Activated gamma-delta T cell (primary cell): Measurements from ENCODE around the gene LCE2C.
"Not testable (repeated sequence)": the region's sequence is repeated elsewhere in the genome, so short reads cannot be mapped to it uniquely, and the experiment has no call there.

Experiments used
- DNase-seq: peaks from one replicate; lab custom pipeline; 2025; lab: John Stamatoyannopoulos, UW
- total RNA-seq, 2 donors: gene quantifications; one replicate each; lab custom pipeline; 2026; lab: John Stamatoyannopoulos, UW

The LCE2C gene
- 0 reads per million in 2 donors for total RNA-seq

- DNase-seq: not testable (repeated sequence)
Observed at GRCh38 chr1:152674983-152675382, at the start of gene LCE2C. TSS of gene LCE2C (plus strand) at chr1:152675279. CDS start at chr1:152676016, 737 bp downstream.

- DNase-seq: no peak
Observed at GRCh38 chr1:152626744-152627143, 48.3 kb upstream of the LCE2C start.

- DNase-seq: no peak
Observed at GRCh38 chr1:152630596-152630995, 44.5 kb upstream of the LCE2C start.

- no peak for DNase-seq
Observed at GRCh38 chr1:152640351-152640750, 34.7 kb upstream of the LCE2C start.

GRCh38 chr1:152643945-152644344 is 31.1 kb upstream of the LCE2C start:
- DNase-seq: no peak

DNA sequence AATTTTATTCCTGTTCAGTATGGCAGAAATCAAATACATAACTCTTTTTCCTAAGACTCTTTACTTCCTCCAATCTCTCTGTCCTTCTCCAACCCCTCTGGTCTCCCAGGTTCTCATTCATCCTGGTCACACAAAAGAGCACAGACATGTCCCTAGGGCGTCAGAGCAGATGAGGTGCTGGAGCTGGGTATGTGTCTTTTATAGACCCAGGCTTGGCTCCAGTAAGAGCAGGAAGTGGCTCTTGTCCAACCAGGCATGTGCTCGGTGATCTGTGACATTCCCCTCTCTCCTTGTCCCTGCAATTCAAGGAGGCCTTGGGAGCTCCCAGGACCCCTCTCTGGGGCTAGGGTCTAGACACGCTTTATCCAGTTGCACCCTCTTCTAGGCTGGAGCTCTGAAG is 29.9 kb upstream of the LCE2C start:
- DNase-seq: no peak

- no peak for DNase-seq
Observed at GRCh38 chr1:152646656-152647055, 28.4 kb upstream of the LCE2C start.

- no peak for DNase-seq
Observed at GRCh38 chr1:152654110-152654509, 21.0 kb upstream of the LCE2C start.

DNA sequence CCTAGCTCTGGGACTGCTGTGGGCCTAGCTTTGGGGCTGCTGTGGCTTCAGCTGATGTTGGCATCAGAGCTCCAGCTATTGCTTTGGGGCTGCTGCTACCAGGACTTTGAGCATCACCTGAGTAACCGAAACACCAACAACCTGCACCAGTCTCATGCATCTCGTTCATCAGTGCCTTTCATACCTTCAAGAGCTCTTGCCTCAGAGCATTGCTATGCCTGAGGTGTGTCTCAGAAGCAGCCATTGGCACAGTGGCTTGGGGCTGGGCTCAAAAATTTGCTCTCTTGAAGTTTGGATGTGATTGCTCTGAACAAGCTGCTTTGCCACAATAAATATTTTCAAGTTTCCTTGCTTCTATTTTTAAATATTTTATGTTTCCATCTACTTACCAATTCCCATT is 18.6 kb upstream of the LCE2C start:
- no peak for DNase-seq

GRCh38 chr1:152657677-152658076 is 17.4 kb upstream of the LCE2C start:
- DNase-seq: no peak

DNA sequence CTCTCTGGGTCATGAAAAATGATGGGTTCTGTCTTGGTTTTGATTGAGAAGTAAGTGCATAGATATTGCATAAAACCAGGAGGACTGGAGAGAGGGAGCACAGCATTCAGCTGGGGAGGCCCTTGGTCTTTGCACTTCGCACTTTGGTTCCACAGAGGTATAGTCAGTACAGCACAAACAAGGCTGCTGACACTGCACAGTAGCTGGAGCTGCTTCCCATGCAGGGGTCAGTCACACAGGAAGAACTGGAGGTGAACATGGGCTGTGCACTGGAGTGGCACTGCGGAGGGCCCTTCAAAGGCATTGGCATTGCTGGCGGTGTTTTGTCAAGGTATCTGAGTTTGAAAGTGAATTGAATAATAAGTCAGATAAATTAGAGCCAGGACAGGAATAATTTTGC is 16.4 kb upstream of the LCE2C start:
- no peak for DNase-seq

DNA sequence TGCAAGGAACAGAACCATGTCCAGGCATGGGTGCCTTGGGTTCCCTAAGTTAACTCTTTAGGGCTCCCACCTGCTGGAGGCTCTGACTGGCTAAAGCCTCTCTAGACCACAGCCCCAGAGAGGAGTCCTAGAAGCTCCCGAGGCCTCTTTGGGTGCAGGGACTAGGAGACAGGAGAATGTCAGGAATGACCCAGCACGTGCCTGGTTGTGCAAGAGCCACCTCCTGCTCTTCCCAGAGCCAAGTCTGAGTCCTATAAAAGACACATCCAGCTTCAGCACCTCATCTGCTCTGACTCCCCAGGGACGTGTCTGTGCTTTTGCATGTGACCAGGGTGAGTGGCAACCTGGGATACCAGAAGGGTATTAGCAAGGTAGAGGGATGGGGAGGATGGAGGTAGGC is 12.0 kb upstream of the LCE2C start, which contains the start of gene LCE2D:
Gene LCE2D, plus strand, starts transcription at position 283 of the 400 bp plus-strand sequence. CDS start 726 bp downstream, outside the sequence.
- DNase-seq: no peak

- DNase-seq: not testable (repeated sequence)
Observed at GRCh38 chr1:152666171-152666570, 8.9 kb upstream of the LCE2C start.

GRCh38 chr1:152667648-152668047 is 7.4 kb upstream of the LCE2C start:
- no peak for DNase-seq

- no peak for DNase-seq
Observed at GRCh38 chr1:152673016-152673415, 2.1 kb upstream of the LCE2C start.

- no peak for DNase-seq
Observed at GRCh38 chr1:152679459-152679858, 4.4 kb downstream of the LCE2C start.

DNA sequence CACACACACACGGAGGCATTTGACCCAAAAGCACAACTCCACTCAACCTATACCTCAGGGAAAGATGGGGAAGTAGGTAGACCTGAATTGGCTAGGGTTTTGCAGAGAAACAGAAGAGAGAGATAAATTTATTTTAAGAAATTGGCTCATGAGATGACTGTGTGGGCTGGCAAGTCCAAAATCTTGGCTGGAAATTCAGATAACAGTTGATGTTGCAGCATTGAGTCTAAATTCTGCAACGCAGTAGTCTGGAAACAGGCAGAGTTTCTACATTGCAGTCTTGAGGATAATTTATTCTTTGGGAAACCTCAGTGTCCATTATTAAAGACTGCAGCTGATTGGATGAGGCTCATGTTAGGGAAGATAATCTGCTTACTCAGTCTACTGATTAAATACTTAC is 6.5 kb downstream of the LCE2C start:
- DNase-seq: no peak

- no peak for DNase-seq
Observed at GRCh38 chr1:152683846-152684245, 8.8 kb downstream of the LCE2C start.

DNA sequence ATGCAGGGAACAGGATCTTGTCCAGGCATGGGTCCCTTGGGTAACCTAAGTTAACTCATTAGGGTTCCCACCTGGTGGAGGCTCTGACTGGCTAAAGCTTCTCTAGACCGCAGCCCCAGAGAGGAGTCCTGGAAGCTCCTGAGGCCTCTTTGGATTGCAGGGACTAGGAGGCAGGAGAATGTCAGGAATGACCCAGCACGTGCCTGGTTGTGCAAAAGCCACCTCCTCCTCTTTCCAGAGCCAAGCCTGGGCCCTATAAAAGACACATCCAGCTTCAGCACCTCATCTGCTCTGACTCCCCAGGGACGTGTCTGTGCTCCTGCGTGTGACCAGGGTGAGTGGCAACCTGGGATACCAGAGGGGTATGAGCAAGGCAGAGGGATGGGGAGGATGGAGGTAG is 10.7 kb downstream of the LCE2C start, which contains the start of gene LCE2B:
Gene LCE2B, plus strand, starts transcription at position 301 of the 400 bp plus-strand sequence. CDS start 721 bp downstream, outside the sequence.
- not testable (repeated sequence) for DNase-seq

GRCh38 chr1:152697701-152698600 is 22.9 kb downstream of the LCE2C start, which contains the start of gene LCE2A:
TSS of gene LCE2A (plus strand) at chr1:152698345. CDS start at chr1:152698902, 557 bp downstream.
- no peak for DNase-seq

- DNase-seq: no peak
Observed at GRCh38 chr1:152699746-152700145, 24.7 kb downstream of the LCE2C start.

- no peak for DNase-seq
Observed at GRCh38 chr1:152707860-152708259, 32.8 kb downstream of the LCE2C start, which contains the start of gene LCE4A. TSS of gene LCE4A (plus strand) at chr1:152708160. CDS start at chr1:152709076, 916 bp downstream.

- DNase-seq: no peak
Observed at GRCh38 chr1:152718238-152718637, 43.2 kb downstream of the LCE2C start.
